ENCODE results near the gene ANAPC10. TPM values are rescaled to one million over a fixed set of nuclear protein-coding genes. Genes with fewer than 3 reads are reported as not detected.
A peak's percentile ranks its signal among the peaks of the same experiment; 100 is the strongest.

Gene ANAPC10
- total RNA-seq, 6 donors from 2014 or later, result 8.7 to 50.6 (median 27.8) TPM

GRCh38 chr4:145102619-145103018, 4.6 kb upstream of the ANAPC10 start:
- TF ChIP-seq CTCF (IDR thresholded peaks at IDR 0.05) (no peak), EP300 (IDR thresholded peaks at IDR 0.05) (no peak), POLR2AphosphoS5 (IDR thresholded peaks at IDR 0.05) (no peak), POLR2A (IDR thresholded peaks at IDR 0.05) (no peak)
- Histone ChIP-seq H3K36me3 (peaks cover 0 to 35% (median 0%) of the 10 kb centered on the region in 4 donors), H3K27ac (no peak overlapping the region), H3K27me3 (no peaks in the 10 kb centered on the region), H3K9me3 (no peaks in the 10 kb centered on the region), H3K4me3 (no peak overlapping the region), H3K4me1 (peaks cover 16 to 43% (median 18%) of the 10 kb centered on the region in 4 donors)
- no peak for DNase-seq
- 88 to 93% methylated on average over 2 of the region's 2 CpGs for WGBS, 2 donors
- no peak for ATAC-seq (ENCODE audit: low FRiP score in 2 of 2)

DNA sequence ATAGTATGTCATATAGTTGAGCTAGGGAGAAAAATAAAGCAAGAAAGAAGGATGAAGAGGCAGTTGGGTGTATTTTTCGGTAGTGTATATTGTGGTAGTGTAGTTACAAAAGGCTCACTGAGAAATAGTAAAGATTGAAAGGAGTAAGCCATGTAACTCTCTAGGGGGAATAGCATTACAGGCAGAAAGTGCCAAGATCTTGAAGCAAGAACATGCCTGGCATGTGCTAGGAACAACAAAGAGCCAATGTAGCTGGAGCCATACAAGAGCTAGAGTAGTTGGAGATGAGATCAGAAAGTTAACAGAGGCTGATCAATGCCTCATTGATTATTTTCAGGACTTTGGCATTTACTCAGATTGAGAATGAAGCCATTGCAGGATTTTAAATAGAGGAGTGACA, 3.1 kb upstream of the ANAPC10 start:
- no peak for ATAC-seq (ENCODE audit: low FRiP score in 2 of 2)
- Histone ChIP-seq H3K4me1 (peaks cover 28 to 58% (median 28%) of the 10 kb centered on the region in 4 donors), H3K27me3 (no peaks in the 10 kb centered on the region), H3K9me3 (no peaks in the 10 kb centered on the region), H3K27ac (no peak overlapping the region), H3K36me3 (peaks cover 0 to 20% (median 0%) of the 10 kb centered on the region in 4 donors), H3K4me3 (no peak overlapping the region)
- 95 to 97% methylated on average over 1 of the region's 1 CpG for WGBS, 2 donors
- DNase-seq, result no peak
- TF ChIP-seq POLR2A (IDR thresholded peaks at IDR 0.05) (no peak), POLR2AphosphoS5 (IDR thresholded peaks at IDR 0.05) (no peak), EP300 (IDR thresholded peaks at IDR 0.05) (no peak), CTCF (IDR thresholded peaks at IDR 0.05) (no peak)

DNA sequence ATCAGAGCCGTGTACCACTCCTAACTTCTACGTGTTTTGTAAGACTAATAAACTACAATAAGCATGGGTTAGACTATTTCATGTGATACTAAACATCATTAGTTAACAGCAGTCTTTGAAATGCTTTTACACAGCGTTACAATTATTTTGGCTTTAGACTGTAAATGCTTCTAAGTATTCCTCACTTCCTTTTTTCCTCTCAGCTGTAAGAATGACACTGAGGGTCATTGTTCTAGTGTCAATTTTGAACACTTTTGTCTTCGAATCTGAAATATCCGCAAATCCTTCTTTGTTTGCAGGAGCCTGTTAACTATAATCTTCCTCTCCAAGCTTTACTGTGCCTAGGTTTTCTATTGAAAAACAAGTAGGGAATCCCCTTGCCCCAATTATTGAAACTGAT, 1.7 kb upstream of the ANAPC10 start:
- peaks cover 28 to 60% (median 29%) of the 10 kb centered on the region in 4 donors for H3K4me1 ChIP-seq
- ATAC-seq (ENCODE audit: low FRiP score in 2 of 2), result no peak
- H3K27ac ChIP-seq, result no peak overlapping the region
- WGBS, 2 donors, result 24% methylated on average over 5 of the region's 5 CpGs
- H3K36me3 ChIP-seq, result peaks cover 0 to 18% (median 0%) of the 10 kb centered on the region in 4 donors
- H3K9me3 ChIP-seq, result no peaks in the 10 kb centered on the region
- H3K4me3 ChIP-seq, result peak overlapping the region in 2 of 4 donors; percentile 88 to 90
- no peaks in the 10 kb centered on the region for H3K27me3 ChIP-seq
- TF ChIP-seq POLR2AphosphoS5 (IDR thresholded peaks at IDR 0.05), result no peak
- TF ChIP-seq EP300 (IDR thresholded peaks at IDR 0.05), result no peak
- TF ChIP-seq POLR2A (IDR thresholded peaks at IDR 0.05), result no peak
- TF ChIP-seq CTCF (IDR thresholded peaks at IDR 0.05), result no peak
- DNase-seq, result no peak

DNA sequence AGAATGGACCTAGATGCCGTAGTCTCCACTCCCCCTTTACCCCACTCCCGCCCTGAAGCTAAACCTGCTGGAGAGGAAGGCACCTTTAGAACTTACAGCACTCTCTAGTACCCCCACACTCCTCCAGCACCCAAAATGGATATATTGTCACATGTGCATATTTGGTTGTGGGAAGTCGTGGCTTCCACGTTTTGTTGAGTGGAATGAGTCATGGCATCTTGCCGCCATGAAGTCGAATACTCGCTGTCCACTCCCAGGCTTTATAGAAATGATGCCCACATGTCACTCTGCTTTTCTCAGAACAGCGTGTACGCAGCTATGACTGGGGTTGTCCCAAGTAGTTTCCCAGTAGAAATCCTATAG, 660 bp upstream of the ANAPC10 start:
- H3K36me3 ChIP-seq, result peaks cover 0 to 22% (median 6%) of the 10 kb centered on the region in 4 donors

More for the DNA sequence above, 660 bp upstream of the ANAPC10 start:
- WGBS, 2 donors, result 0 to 1% methylated on average over 7 to 9 of the region's 9 CpGs
- peak overlapping the region; percentile 92 for H3K27ac ChIP-seq
- DNase-seq (peak in 1 of 2 donors; percentile 50), ATAC-seq (ENCODE audit: low FRiP score in 2 of 2) (peak; percentile 50 to 75)
- no peaks in the 10 kb centered on the region for H3K27me3 ChIP-seq
- peak overlapping the region; percentile 73 to 90 (median 84) for H3K4me3 ChIP-seq
- TF ChIP-seq POLR2A (IDR thresholded peaks at IDR 0.05), result no peak
- TF ChIP-seq POLR2AphosphoS5 (IDR thresholded peaks at IDR 0.05), result no peak
- TF ChIP-seq CTCF (IDR thresholded peaks at IDR 0.05), result no peak
- TF ChIP-seq EP300 (IDR thresholded peaks at IDR 0.05), result no peak
- H3K9me3 ChIP-seq, result peaks cover 0 to 3% (median 0%) of the 10 kb centered on the region in 4 donors
- H3K4me1 ChIP-seq, result peaks cover 28 to 60% (median 29%) of the 10 kb centered on the region in 4 donors

Measured in upper lobe of left lung (tissue), 6 donors.